SHP77 (cell line): Measurements from ENCODE around the gene IZUMO1.

Experiments
- DNase-seq, 2 experiments: peaks; one replicate each; lab custom pipeline; 2025; lab: John Stamatoyannopoulos, UW

Gene IZUMO1

GRCh38 chr19:48757089-48757675 lies 10.5 kb upstream of the IZUMO1 start:
- no peak for DNase-seq

GRCh38 chr19:48756686-48757085 lies 10.0 kb upstream of the IZUMO1 start:
- no peak for DNase-seq

- no peak for DNase-seq
Observed at GRCh38 chr19:48756212-48756611, 9.5 kb upstream of the IZUMO1 start.

GRCh38 chr19:48755787-48756186 lies 9.1 kb upstream of the IZUMO1 start:
- DNase-seq: no peak

GRCh38 chr19:48755084-48755641 lies 8.5 kb upstream of the IZUMO1 start, which contains the start of gene FGF21:
Gene FGF21, plus strand, starts transcription at chr19:48755524. Its CDS starts 713 bp downstream, at chr19:48756237.
- peak; percentile 72 to 80 for DNase-seq

GRCh38 chr19:48752496-48753365 lies 6.0 kb upstream of the IZUMO1 start, which contains the start of gene FUT1:
Gene FUT1, minus strand, starts transcription at chr19:48752641. Its CDS starts 1,360 bp downstream, at chr19:48751281.
- peak; percentile 80 to 81 for DNase-seq

- no peak for DNase-seq
Observed at GRCh38 chr19:48751845-48752495, 5.3 kb upstream of the IZUMO1 start.

- no peak for DNase-seq
Observed at GRCh38 chr19:48750771-48751504, 4.2 kb upstream of the IZUMO1 start.

GRCh38 chr19:48750351-48750750 lies 3.6 kb upstream of the IZUMO1 start:
- no peak for DNase-seq

- no peak for DNase-seq
Observed at GRCh38 chr19:48749571-48750198, 3.0 kb upstream of the IZUMO1 start.

- DNase-seq: no peak
Observed at GRCh38 chr19:48746110-48746509, 599 bp downstream of the IZUMO1 start.

- DNase-seq: peak in 1 of 2 experiments; percentile 55
Observed at GRCh38 chr19:48745208-48745995, 1.3 kb downstream of the IZUMO1 start.

- DNase-seq: no peak
Observed at GRCh38 chr19:48742096-48742495, 4.6 kb downstream of the IZUMO1 start.

- DNase-seq: peak; percentile 40 to 50
Observed at GRCh38 chr19:48741129-48741999, 5.3 kb downstream of the IZUMO1 start.

- DNase-seq: no peak
Observed at GRCh38 chr19:48740164-48740972, 6.3 kb downstream of the IZUMO1 start, which contains the start of gene RASIP1. Gene RASIP1, minus strand, starts transcription at chr19:48740610. Its CDS starts 328 bp downstream, at chr19:48740282.

GRCh38 chr19:48739404-48740163 lies 7.1 kb downstream of the IZUMO1 start:
- DNase-seq: peak in 1 of 2 experiments; percentile 50

GRCh38 chr19:48738557-48739403 lies 7.9 kb downstream of the IZUMO1 start:
- peak; percentile 85 to 90 for DNase-seq
